GM12878 (cell line): ENCODE results near the gene KRTAP10-1. TPM values are rescaled to one million over a fixed set of nuclear protein-coding genes. Genes with fewer than 3 reads are reported as not detected.

Source experiments
- ATAC-seq: fragments of 200-7000 bp; cut with Tn5 transposase; 3 replicates; pipeline ENCODE4 v1.9.1; 2020; ENCODE audit warnings: mild to moderate bottlenecking, moderate library complexity
- BruUV-seq: library from RNA; stranded (reverse); fragments of 400-500 nt; replicated peaks from 2 replicates; lab custom pipeline; 2021; lab: Mats Ljungman, UMichigan
- CTCF ChIA-PET: fragments of 300-600 bp; sonication (Branson Sonifier 250); formaldehyde crosslinking; extraction: SDS; loops from one replicate; lab custom pipeline; 2021; ENCODE audit warnings: inconsistent platforms; lab: Yijun Ruan, JAX
- POLR2A ChIA-PET: fragments of 350-600 bp; formaldehyde crosslinking; extraction: SDS; loops from one replicate; lab custom pipeline; 2021; ENCODE audit warnings: inconsistent platforms; lab: Charles Lee
- RAD21 ChIA-PET: fragments of 300-600 bp; sonication (Branson Sonifier 250); formaldehyde crosslinking; loops from one replicate; lab custom pipeline; 2023; ENCODE audit warnings: antibody characterized with exemption; ENCODE audit not compliant: unreplicated experiment; lab: Charles Lee
- SMC1A ChIA-PET: fragments of 300-600 bp; sonication (Branson Sonifier 250); formaldehyde crosslinking; loops from one replicate; lab custom pipeline; 2023; ENCODE audit not compliant: unreplicated experiment, uncharacterized antibody; lab: Charles Lee
- DNase-seq: peaks from one replicate; pipeline ENCODE4 v3.0.0-alpha.2; 2011; ENCODE audit warnings: low read depth, low spot score
- FAIRE-seq: peaks from 3 replicates; lab custom pipeline; 2011; peaks lifted over from hg19 to GRCh38; lab: Jason Lieb, UNC
- H2AFZ ChIP-seq: 2 replicates; pipeline ENCODE4 v1.6.0; 2011; ENCODE audit warnings: low read depth, low read length, control low read depth; ENCODE audit not compliant: control insufficient read depth
- H3K27ac ChIP-seq: 2 replicates; pipeline ENCODE4 v1.5.1; 2011; ENCODE audit warnings: control low read depth; ENCODE audit not compliant: control insufficient read depth, insufficient read depth
- H3K27me3 ChIP-seq, 2 experiments: replicated peaks in 1 of 2; 2 replicates each; pipeline versions ENCODE4 v1.6.0 to v1.6.1; 2011; ENCODE audit warnings: low read length in 1 of 2; ENCODE audit not compliant: control insufficient read depth in 2 of 2, insufficient read depth in 2 of 2
- H3K36me3 ChIP-seq, 2 experiments: 2 replicates each; pipeline ENCODE4 v1.5.1; 2011; ENCODE audit warnings: low read length in 1 of 2; ENCODE audit not compliant: control insufficient read depth in 2 of 2, insufficient read depth in 2 of 2
- H3K4me1 ChIP-seq: 2 replicates; pipeline ENCODE4 v1.6.1; 2011; ENCODE audit warnings: mild to moderate bottlenecking, low read length, moderate library complexity, mixed read lengths; ENCODE audit not compliant: control insufficient read depth, insufficient read depth
- H3K4me2 ChIP-seq: 2 replicates; pipeline ENCODE4 v1.6.0; 2011; ENCODE audit warnings: control low read depth; ENCODE audit not compliant: control insufficient read depth, insufficient read depth
- H3K4me3 ChIP-seq: fragments of 200-600 bp; sonication (generic); 2 replicates; pipeline ENCODE4 v1.5.1; 2016
- H3K79me2 ChIP-seq: 2 replicates; pipeline ENCODE4 v1.6.0; 2011; ENCODE audit warnings: low read length; ENCODE audit not compliant: control insufficient read depth, insufficient read depth
- H3K9ac ChIP-seq: 2 replicates; pipeline ENCODE4 v1.8.0; 2011; ENCODE audit warnings: low read length, control low read depth, mixed read lengths; ENCODE audit not compliant: control insufficient read depth, insufficient read depth
- H3K9me3 ChIP-seq: replicated peaks from 3 replicates; pipeline ENCODE4 v1.5.1; 2011; ENCODE audit warnings: mild to moderate bottlenecking, low read length; ENCODE audit not compliant: control insufficient read depth, insufficient read depth
- H4K20me1 ChIP-seq: 2 replicates; pipeline ENCODE4 v1.6.0; 2011; ENCODE audit not compliant: control insufficient read depth, insufficient read depth
- ATF7 ChIP-seq: fragments of 450-650 bp; IDR thresholded peaks from 2 replicates; pipeline ENCODE4 v1.6.1; 2016; ENCODE audit warnings: low read depth, mild to moderate bottlenecking
- BCL3 ChIP-seq: IDR thresholded peaks from 2 replicates; pipeline ENCODE4 v1.6.1; 2011; ENCODE audit warnings: borderline replicate concordance, low read depth, mild to moderate bottlenecking, moderate library complexity, low read length; ENCODE audit not compliant: insufficient read depth, poor library complexity, severe bottlenecking
- CBX5 ChIP-seq: sonication (generic); IDR thresholded peaks from 2 replicates; pipeline ENCODE4 v1.6.1; 2016; ENCODE audit warnings: low read depth, moderate library complexity, mild to moderate bottlenecking, inconsistent platforms
- CHD4 ChIP-seq: fragments of 200-600 bp; sonication (generic); IDR thresholded peaks from 2 replicates; pipeline ENCODE4 v1.6.1; 2016; ENCODE audit warnings: mild to moderate bottlenecking
- DPF2 ChIP-seq: fragments of 450-650 bp; IDR thresholded peaks from 2 replicates; pipeline ENCODE4 v1.6.1; 2017; ENCODE audit warnings: mild to moderate bottlenecking
- JUNB ChIP-seq: IDR thresholded peaks from 2 replicates; pipeline ENCODE4 v1.6.1; 2016; ENCODE audit warnings: antibody characterized with exemption, mild to moderate bottlenecking
- MEF2A ChIP-seq: IDR thresholded peaks from 2 replicates; pipeline ENCODE4 v1.6.1; 2011; ENCODE audit warnings: low read depth, mild to moderate bottlenecking, low read length, moderate library complexity; ENCODE audit not compliant: insufficient read depth
- MTA2 ChIP-seq: fragments of 450-650 bp; IDR thresholded peaks from 2 replicates; pipeline ENCODE4 v1.6.1; 2016; ENCODE audit warnings: low read depth, mild to moderate bottlenecking, moderate library complexity
- NBN ChIP-seq: fragments of 450-650 bp; IDR thresholded peaks from 2 replicates; pipeline ENCODE4 v1.6.1; 2016
- NFIC ChIP-seq: IDR thresholded peaks from 2 replicates; pipeline ENCODE4 v1.6.1; 2012; ENCODE audit warnings: low read depth, mild to moderate bottlenecking, inconsistent platforms, low read length, moderate library complexity
- RUNX3 ChIP-seq: IDR thresholded peaks from 2 replicates; pipeline ENCODE4 v1.6.1; 2012; ENCODE audit warnings: low read length, inconsistent platforms
- SRF ChIP-seq, 2 experiments: IDR thresholded peaks; 2 replicates each; pipeline ENCODE4 v1.6.1; 2011; ENCODE audit warnings: low read depth in 2 of 2, low read length in 2 of 2, mild to moderate bottlenecking in 1 of 2, moderate library complexity in 1 of 2
- TCF7 ChIP-seq: IDR thresholded peaks from 2 replicates; pipeline ENCODE4 v1.6.1; 2014; ENCODE audit warnings: antibody characterized with exemption, borderline replicate concordance
- ZBED1 ChIP-seq: IDR thresholded peaks from 2 replicates; pipeline ENCODE4 v1.6.1; 2016; ENCODE audit warnings: borderline replicate concordance
- WGBS: methylation state at CpG from one replicate; pipeline ENCODE4 v1.1.6; 2016; ENCODE audit warnings: low lambda C conversion rate; ENCODE audit not compliant: insufficient replicate concordance, insufficient coverage; ENCODE audit errors: missing lambda C conversion rate; 5-methylcytosine and 5-hydroxymethylcytosine counted together
- in situ Hi-C: fragments of 300-500 bp; cut with MboI; formaldehyde crosslinking; loops from 9 replicates; pipeline ENCODE4 v1.14.3; 2018; ENCODE audit warnings: mixed read lengths
- intact Hi-C: fragments of 100-400 bp; cut with micrococcal nuclease; formaldehyde crosslinking; loops from one replicate; pipeline ENCODE4 v1.14.2; 2022; ENCODE audit not compliant: unreplicated experiment
- polyA plus RNA-seq, 11 experiments: library from polyadenylated mRNA; depleted of rRNA in 4 of 11; unstranded in 6 of 11; stranded (reverse) in 5 of 11; fragments of >200 nt; fragmentation: Nextera tagmentation in 4 of 11; fragmentation: Illumina TruSeq in 1 of 11; extraction: Ambion mirVana in 4 of 11; extraction: Trizol in 1 of 11; gene quantifications; 1 replicate in 1 of 11; 2 replicates in 10 of 11; pipeline versions ENCODE4 v1.2.1 to v1.2.3, GENCODE V29; 2011 to 2016; ENCODE audit warnings: inconsistent platforms in 2 of 11, missing spikeins in 2 of 11, low read depth in 1 of 11
- total RNA-seq, 4 experiments: library from RNA; depleted of rRNA in 3 of 4; stranded (reverse); fragments of >200 nt in 3 of 4; fragmentation: Illumina TruSeq in 1 of 4; extraction: Trizol in 1 of 4; gene quantifications; 2 replicates each; pipeline versions ENCODE4 v1.2.1 to v1.2.3, GENCODE V29; 2013 to 2021

Gene KRTAP10-1
- total and polyA plus RNA-seq, 10 of the 15 experiments (the other 5 are each of a cell fraction or from before 2014, with no cell fraction given): not detected

GRCh38 chr21:44566403-44566802 is 26.4 kb upstream of the KRTAP10-1 start:
- intact Hi-C loops (no loop called here), in situ Hi-C loops (no loop called here)
- Histone ChIP-seq H3K4me3 (no peak overlapping the region), H3K9me3 (no peaks in the 10 kb centered on the region; the same call in 1 of the 3 replicates), H3K4me2 (no peak overlapping the region), H3K36me3 (no peaks in the 10 kb centered on the region), H3K27me3 (no peaks in the 10 kb centered on the region)
- ChIA-PET POLR2A (no interaction called here), CTCF (no interaction called here), RAD21 (no interaction called here)
- no peak for DNase-seq
- no peak for FAIRE-seq
- TF ChIP-seq MEF2A (peak; percentile 50; the same call in 1 of the 2 replicates), BCL3 (no peak), JUNB (peak; percentile 48), CBX5 (no peak)
- TF ChIP-seq, all 136 proteins: peak for 2
- Histone ChIP-seq H2AFZ (no peak overlapping the region), H3K27ac (no peak overlapping the region), H4K20me1 (no peaks in the 10 kb centered on the region), H3K9ac (no peak overlapping the region), H3K4me1 (no peaks in the 10 kb centered on the region), H3K79me2 (no peaks in the 10 kb centered on the region)
- peak; percentile 38; the same call in 2 of the 3 replicates for ATAC-seq
- no TSS peak for BruUV-seq
- 5% methylated on average over 1 of the region's 1 CpG for whole genome bisulfite sequencing
- SMC1A ChIA-PET: no interaction called here

- DNase-seq (no peak), FAIRE-seq (peak; percentile 72), ATAC-seq (peak; percentile 89)
- Histone ChIP-seq H3K4me2 (peak overlapping the region; percentile 35; the same call in 1 of the 2 replicates), H3K9ac (no peak overlapping the region), H3K9me3 (no peaks in the 10 kb centered on the region; the same call in 1 of the 3 replicates), H4K20me1 (no peaks in the 10 kb centered on the region), H3K27ac (no peak overlapping the region), H3K4me1 (no peaks in the 10 kb centered on the region), H2AFZ (peak overlapping the region; percentile 30), H3K4me3 (no peak overlapping the region), H3K27me3 (no peaks in the 10 kb centered on the region), H3K36me3 (no peaks in the 10 kb centered on the region), H3K79me2 (no peaks in the 10 kb centered on the region)
- in situ Hi-C loops: no loop called here
- BruUV-seq: no TSS peak
- SMC1A ChIA-PET: no interaction called here
- CTCF ChIA-PET: no interaction called here
- peak; percentile 36; the same call in 1 of the 2 replicates for TF ChIP-seq NBN
- TF ChIP-seq DPF2: 0 out of 2 replicates have a peak, but pooled peaks have one; percentile 20
- peak; percentile 37; the same call in 1 of the 2 replicates for TF ChIP-seq MTA2
- TF ChIP-seq SRF (IDR thresholded peaks at IDR 0.05; ENCODE audit: low read depth in 2 of 2, low read length in 2 of 2): no peak
- peak; percentile 65; the same call in 1 of the 2 replicates for TF ChIP-seq NFIC
- no peak for TF ChIP-seq ZBED1
- TF ChIP-seq RUNX3: peak; percentile 60; the same call in 1 of the 2 replicates
- peak; percentile 91 for TF ChIP-seq JUNB
- TF ChIP-seq CHD4: no peak
- peak; percentile 61 for TF ChIP-seq TCF7
- peak; percentile 51 for TF ChIP-seq ATF7
- POLR2A ChIA-PET: no interaction called here
- RAD21 ChIA-PET: no interaction called here
- 4% methylated on average over 1 of the region's 1 CpG for WGBS
- intact Hi-C loops: no loop called here
These were observed 25.0 kb upstream of the KRTAP10-1 start for GRCh38 chr21:44564886-44565598.
